ENCODE measurements around the gene GRN. TPM values are rescaled to one million over a fixed set of nuclear protein-coding genes. Genes with fewer than 3 reads are reported as not detected.

Gene GRN
- total and polyA plus RNA-seq, 2 of the 8 experiments (the other 6 are each of a cell fraction or from before 2014, with no cell fraction given) = 108 to 387 TPM

DNA sequence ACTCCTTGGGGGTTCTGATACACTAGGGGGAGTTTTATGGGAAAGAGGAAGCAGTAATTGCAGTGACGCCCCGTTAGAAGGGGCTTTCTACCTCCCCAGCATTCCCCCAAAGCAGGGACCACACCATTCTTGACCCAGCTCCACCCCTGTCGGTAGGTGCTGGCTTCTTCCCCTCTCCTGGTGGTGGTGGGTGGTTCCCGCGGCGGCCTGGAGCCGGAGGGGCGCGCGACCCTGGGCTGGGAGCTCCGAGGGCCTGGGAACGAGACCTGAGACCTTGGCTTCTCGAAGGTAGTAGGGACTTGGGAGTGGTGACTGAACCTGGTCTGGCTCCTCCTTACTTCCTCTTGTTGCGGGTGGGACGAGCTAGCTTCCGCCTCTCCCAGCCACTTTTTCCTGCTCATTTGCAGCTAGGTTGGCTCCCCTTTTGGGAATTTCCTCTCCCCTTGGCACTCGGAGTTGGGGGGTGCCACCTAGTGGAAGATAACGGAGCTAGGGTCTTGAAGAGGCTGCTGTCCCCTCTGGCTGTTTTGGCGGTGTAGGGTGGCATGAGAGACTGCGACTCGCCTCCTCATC, 438 bp downstream of the GRN start (continued):
- TF ChIP-seq SP1 (IDR thresholded peaks at IDR 0.05; ENCODE audit: low read depth, low read length) = no peak
